Pulmonary artery endothelial cell (primary cell): ENCODE measurements around the gene PLXND1. TPM values are rescaled to one million over a fixed set of nuclear protein-coding genes. Genes with fewer than 3 reads are reported as not detected.

Experiments used
- DNase-seq: peaks from one replicate; pipeline ENCODE4 v3.0.0-alpha.2; 2011; ENCODE audit warnings: low read depth, low spot score
- total RNA-seq: library from RNA; depleted of rRNA; stranded (reverse); fragments of >200 nt; gene quantifications from 2 replicates; pipeline ENCODE4 v1.2.3, GENCODE V29; 2014

The PLXND1 gene
- total RNA-seq, 1 donor from 2014 or later, result 339 TPM

GRCh38 chr3:129507181-129507831, 99.2 kb downstream of the PLXND1 start:
- DNase-seq, result no peak

- DNase-seq, result no peak
Observed at GRCh38 chr3:129506231-129506742, 100.2 kb downstream of the PLXND1 start.

GRCh38 chr3:129505341-129505740, 101.1 kb downstream of the PLXND1 start:
- DNase-seq, result no peak

Other genes starting within 250 kb of the PLXND1 start
- under 0.01 TPM in 1 of 2 replicates, not detected in the other for gene EFCAB12, start 178.0 kb downstream of the PLXND1 start, total RNA-seq
- 20.0 and 29.6 TPM in 2 replicates for gene MBD4, start 166.7 kb downstream of the PLXND1 start, total RNA-seq
- gene IFT122, start 166.5 kb downstream of the PLXND1 start, total RNA-seq, result 22.0 and 26.7 TPM in 2 replicates
- gene RHO, start 78.0 kb downstream of the PLXND1 start, total RNA-seq, result not detected in 2 replicates
- gene H1-8, start 63.5 kb downstream of the PLXND1 start, total RNA-seq, result not detected in 2 replicates